Left cardiac atrium (tissue), 4 donors: Measurements from ENCODE around the gene GPHN. TPM values are rescaled to one million over a fixed set of nuclear protein-coding genes. Genes with fewer than 3 reads are reported as not detected.

Experiments used
- ATAC-seq, 2 donors: fragments of 200-7000 bp; cut with Tn5 transposase; one replicate each; pipeline ENCODE4 v1.9.1; 2020; ENCODE audit warnings: mild to moderate bottlenecking in 2 of 2, moderate library complexity in 2 of 2
- DNase-seq: peaks from one replicate; pipeline ENCODE4 v3.0.0-alpha.2; 2020
- intact Hi-C, 2 donors: fragments of 100-400 bp; cut with DNase I; formaldehyde crosslinking; loops; one replicate each; pipeline versions ENCODE4 v1.14.1 to v1.15.1; 2022 to 2023
- total RNA-seq, 2 donors: library from RNA; stranded (reverse); fragmentation: NEBNext Ultra II Directional; extraction: Animal tissue kit (Norgen Biotek cat#: 25700); gene quantifications; one replicate each; pipeline ENCODE4 v1.2.1, GENCODE V29; 2021
- donor health status: DM: no; HTN: yes; CAD: no.
- donor health status: DM: no; HTN: yes; CAD: no; lungs with severe emphysema.
- donor health status: DM: yes; HTN: yes; CAD: no.
- donor health status: Dilated cardiomyopathy.

GPHN gene
- total RNA-seq, 2 donors from 2014 or later: 19.9 to 27.8 TPM

DNA sequence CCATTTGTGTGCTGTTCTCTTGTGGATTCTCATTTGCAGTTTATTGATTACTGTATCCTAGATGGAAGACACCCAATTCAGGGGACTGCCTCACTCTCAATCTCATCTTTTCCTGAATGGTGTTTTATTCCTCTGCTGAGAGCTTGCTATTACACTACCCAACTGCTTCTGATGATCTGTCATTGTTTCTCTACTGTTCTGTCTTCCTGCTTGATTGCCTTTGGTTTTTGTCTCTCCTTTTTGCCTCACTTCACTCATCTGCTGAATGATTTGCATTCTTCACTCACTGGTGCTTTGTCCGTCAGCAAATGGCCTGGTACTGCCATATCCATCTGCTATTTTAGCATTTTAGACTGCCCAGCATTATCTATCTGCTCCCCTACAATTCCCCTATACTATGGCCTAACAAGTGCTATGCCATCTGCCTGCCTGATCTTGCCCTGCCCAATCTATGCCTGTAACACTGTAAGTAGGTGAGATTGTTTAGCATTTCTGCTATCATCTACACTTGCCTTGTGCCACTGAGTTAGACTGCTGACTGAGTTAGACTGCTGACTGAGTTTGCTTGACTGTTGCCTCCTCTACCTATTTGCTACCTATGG is 335.1 kb downstream of the GPHN start:
- DNase-seq (no peak), ATAC-seq (no peak)
- intact Hi-C loops: no loop called here

DNA sequence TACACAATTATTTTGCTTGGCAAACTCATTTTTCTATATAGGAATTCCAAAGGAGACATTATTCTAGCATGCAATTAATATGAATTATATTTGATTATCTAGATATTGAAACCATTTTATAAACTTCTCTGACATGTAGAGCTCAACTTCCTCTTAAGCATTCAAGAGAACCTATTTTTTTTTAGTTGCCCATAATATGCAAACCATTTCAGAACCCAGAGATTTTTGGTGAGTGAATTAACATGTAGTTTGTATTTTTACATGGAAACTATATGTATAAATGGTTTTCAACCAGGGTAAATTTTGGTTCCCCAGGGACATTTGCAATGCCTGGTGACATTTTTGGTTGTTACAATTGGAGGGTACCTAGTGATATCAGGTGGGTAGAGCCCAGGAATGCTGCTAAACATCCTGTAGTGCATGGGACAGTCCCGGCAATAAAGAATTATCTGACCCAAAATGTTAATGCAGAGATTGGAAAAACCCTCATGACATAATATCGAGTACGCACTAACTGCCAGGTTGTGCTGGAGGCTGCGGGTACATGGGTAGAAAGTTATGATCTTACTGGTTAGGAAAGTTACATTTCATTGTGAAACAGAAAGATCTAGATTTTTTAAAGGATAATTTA is 342.4 kb downstream of the GPHN start:
- ATAC-seq: no peak
- intact Hi-C loops: no loop called here

DNA sequence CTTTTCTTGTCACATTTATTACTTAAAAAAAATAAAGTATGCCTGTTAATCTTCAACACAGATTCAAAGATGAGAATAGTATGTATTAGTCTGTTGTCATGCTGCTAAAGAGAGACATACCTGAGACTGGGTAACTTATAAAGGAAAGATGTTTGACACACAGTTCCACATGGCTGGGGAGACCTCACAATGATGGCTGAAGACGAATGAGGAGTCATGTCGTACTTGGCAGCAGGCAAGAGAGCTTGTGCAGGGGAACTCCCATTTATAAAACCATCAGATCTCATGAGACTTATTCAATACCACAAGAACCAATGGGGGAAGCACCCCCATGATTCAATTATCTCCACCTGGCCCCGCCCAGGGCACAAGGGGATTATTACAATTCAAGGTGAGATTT is 345.4 kb downstream of the GPHN start:
- no peak for DNase-seq
- no peak for ATAC-seq

More for the DNA sequence above, 342.4 kb downstream of the GPHN start:
- no peak for DNase-seq

DNA sequence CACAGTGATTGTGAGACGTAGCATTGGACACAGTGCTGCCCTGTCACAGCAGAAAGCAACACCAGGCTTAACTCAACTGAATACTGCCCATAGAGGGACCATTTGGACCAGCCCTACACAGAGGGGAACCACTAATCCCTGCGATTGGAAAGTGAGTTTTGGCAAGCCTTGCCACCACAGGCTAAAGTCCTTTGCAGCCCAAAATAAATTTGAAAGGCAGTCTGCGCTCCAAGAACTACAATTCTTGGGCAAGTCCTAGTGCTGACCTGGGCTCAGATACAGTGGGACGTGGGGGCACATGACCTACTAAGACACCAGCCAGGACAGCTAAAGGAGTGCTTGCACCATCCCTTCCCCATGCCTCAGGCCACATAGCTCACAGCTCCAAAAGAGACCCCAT is 349.9 kb downstream of the GPHN start:
- DNase-seq (no peak), ATAC-seq (no peak)
- intact Hi-C loops: no loop called here

More for the DNA sequence above, 345.4 kb downstream of the GPHN start:
- intact Hi-C loops: no loop called here

DNA sequence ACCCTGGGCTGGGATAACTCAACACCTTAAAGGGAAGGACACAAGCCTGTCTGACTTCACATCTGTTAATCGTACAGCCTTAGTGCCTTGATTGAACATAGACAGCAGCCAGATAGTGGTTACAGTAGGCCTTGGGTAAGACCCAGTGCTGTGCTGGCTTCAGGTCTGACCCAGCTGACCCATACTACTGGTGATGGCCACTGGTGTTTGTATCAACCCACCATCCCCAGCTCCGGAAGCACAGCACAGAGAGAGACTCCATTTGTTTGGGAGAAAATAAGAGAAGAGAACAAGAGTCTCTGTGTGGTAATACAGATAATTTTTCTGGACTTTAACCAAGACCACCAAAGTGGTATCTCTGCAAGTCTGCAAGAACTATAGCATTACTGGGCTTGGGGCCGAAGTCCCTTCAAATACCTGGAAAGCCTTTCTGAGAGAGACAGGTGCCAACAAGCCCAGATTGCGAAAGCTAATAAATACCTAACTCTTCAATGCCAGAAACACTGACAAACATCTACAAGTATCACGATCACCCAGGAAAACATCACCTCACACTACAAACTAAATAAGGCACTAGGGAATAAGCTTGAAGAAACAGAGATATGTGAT is 351.2 kb downstream of the GPHN start:
- intact Hi-C loops: no loop called here
- no peak for ATAC-seq
- no peak for DNase-seq

DNA sequence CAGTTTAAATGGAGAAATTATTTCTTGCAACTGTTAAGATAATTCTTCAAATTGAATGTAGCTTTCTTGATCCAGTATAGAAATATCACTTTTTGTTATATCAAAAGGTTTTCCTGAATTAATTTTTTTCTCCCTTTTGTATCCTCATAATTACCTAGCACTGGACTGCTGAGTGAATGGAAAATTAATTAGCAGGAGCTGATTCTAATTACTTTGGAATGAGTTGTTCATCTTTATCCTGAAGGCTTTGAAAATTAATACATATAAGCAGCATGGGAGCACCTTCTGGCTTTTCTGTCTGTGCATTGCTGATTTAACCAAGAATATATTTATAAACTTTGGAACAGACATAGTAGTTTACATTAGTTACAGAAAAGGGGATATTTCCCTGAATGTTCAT is 373.6 kb downstream of the GPHN start:
- DNase-seq (no peak), ATAC-seq (no peak)
- intact Hi-C loops: no loop called here

DNA sequence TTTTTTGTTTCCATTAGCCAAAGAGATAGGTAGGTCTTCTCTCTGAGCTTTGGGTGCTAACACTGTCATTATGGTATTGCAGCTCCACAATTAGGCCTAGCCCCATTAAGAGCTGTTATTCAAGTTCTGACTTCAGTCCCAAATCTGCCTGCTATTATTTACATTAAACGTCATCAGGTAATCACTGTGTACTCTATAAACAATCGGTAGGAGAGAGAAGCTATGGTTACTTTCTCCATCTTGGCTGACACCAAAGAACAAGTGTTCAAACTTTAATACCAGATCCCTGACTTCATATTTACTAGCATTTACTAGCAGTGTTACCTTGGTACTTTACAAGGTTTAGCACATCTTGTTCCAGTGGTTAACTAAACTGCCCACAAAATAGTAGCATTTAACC is 376.2 kb downstream of the GPHN start:
- no peak for DNase-seq
- intact Hi-C loops: no loop called here
- no peak for ATAC-seq

DNA sequence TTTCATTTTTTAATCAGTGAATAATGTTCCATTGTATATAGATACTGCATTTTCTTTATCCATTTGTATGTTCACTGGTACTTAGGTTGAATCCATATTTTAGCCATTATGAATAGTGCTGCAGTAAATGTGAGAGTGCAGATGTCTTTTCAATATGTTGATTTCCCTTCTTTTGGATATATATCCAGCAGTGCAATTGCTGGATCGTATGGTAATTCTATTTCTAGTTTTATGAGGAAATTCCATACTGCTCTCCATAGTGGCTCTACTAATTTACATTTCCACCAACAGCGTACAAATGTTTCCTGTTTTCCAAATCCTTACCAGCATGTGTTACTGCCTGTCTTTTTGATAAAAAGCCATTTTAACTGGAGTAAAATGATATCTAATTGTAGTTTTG is 392.8 kb downstream of the GPHN start:
- intact Hi-C loops: no loop called here
- DNase-seq: no peak
- ATAC-seq: no peak

DNA sequence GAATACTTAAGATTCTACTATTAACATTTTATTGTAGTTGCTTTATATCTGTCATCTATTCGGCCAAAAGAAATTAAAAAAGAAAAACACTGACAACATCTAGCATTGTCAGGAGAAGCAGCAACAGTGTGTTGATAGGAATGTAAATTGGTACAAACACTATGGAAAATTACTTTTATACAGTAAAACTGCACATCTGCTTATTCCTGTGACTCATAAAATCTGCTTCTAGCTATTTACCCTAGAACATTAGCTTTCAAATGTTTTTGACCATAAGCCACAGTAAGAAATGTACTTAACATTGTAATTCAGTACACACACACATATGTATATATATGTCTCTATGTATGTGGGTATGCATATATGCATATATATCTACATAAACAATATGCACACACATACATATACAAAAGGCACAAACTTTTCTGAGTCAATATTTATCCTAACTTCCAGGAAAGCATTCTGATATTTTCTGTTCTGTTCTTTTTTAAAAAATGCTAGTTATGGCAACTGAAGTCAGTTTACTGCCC is 402.4 kb downstream of the GPHN start:
- DNase-seq (no peak), ATAC-seq (no peak)
- intact Hi-C loops: no loop called here

DNA sequence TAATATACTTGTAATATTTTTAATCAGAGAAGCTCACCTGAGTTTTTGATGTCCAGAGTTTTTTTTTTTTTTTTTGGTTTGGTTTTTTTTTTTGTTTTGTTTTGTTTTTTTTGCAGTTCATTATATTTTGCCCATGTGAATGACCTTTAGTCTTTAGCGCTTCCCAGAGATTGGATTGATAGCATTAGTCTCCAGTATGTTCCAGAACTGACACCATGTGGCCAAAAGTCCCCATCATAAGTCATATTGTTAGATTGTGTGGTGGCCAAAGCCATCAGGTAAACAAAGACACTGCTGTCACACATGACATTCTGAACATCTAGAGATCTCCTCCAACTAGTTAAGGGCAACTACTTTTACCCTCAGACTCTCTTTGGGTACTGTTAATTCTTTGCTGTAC is 408.5 kb downstream of the GPHN start:
- intact Hi-C loops: no loop called here
- ATAC-seq: no peak
- no peak for DNase-seq

DNA sequence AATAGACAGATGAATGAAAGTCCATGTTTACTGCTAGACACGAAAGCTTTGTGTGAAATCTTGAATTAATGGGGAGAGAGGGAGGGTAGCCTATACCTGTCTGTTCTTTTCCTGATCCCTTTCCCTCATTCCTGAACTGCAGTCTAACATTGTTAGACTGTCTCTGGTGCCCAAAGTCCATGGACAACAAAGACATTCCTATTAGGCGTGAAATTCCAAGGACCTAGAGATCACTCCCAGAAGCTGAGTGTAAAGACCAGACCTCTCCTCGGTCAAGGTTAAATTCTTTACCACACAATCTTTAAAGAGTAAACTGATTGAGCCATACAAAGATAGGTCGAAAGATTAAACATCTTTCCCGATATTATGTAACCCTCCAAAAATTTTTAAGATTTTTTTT is 410.6 kb downstream of the GPHN start:
- no peak for DNase-seq
- ATAC-seq: no peak
- intact Hi-C loops: no loop called here

DNA sequence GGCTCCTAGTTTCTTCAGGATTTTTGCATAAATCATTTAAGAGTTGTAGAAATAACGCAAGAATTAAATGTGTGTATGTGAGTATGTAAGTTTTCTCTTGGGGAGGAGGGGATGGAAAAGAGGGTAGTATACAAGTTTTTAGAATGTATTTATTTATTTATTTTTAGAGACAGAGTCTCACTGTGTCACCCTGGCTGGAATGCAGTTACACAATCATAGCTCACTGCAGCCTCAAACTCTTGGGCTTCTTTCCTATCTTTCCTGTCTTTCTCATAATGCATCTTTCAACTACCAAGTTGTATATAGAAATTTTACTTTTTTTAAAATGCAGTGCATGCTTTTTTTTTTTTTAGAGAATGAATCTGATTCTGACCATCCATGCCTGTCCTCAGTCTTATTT is 412.2 kb downstream of the GPHN start:
- intact Hi-C loops: no loop called here
- ATAC-seq: no peak

DNA sequence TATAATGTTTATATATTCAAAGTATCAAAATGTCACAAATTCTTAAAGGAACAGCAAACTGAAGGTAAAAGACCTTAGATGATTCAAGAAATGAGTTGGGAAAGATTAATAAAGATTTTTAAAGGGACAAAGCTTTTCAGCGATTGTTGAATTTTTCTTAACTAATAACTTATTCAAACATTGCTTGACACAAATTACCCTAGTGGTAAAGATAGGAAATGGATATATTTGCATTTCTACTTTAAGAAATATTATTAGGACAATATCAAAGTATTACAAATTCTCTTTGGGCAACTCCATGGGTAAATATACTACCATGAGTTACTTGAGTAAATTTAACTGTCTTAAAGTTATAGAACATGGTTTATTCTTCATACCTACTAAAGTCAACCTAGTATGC is 415.3 kb downstream of the GPHN start:
- intact Hi-C loops: no loop called here
- DNase-seq (no peak), ATAC-seq (no peak)

More for the DNA sequence above, 412.2 kb downstream of the GPHN start:
- DNase-seq: no peak

DNA sequence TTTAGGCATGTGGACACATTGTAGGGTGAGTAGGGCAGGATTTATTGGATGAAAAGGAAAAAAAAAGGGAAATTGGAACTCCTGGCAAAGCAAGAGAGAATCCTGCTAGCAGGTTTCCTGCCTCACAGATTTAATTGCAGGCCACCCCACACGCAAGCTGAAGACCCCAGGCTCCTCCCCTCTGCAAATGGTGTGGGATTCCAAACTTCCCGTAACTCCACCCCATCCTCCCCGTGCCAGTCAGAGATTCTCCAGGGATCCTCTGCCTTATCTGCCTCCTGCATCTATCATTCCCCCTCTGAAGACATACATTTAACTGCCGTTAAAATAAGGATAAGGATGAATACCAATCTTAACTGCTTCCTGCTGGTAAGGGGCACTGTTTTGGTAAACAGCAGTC is 431.5 kb downstream of the GPHN start:
- no peak for DNase-seq
- no peak for ATAC-seq
- intact Hi-C loops: no loop called here

DNA sequence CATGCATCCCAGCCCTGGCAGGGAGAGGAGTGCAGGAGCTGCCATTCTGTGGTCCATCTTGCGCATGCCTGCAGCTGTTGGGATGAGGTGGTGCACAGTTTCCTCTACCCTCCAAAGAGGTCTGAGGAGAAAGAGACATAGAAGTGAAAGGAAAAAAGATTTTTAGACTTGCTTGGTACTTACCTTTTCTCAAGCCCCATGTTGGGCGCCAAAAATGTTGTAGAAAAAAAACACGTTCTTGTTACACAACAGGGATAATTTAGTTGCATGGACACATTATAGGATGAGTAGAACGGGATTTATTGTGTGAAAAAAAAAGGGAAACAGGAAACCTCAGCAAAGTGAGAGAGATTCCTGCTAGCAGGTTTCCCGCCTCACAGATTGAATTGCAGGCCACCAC is 436.9 kb downstream of the GPHN start:
- no peak for ATAC-seq
- intact Hi-C loops: no loop called here

DNA sequence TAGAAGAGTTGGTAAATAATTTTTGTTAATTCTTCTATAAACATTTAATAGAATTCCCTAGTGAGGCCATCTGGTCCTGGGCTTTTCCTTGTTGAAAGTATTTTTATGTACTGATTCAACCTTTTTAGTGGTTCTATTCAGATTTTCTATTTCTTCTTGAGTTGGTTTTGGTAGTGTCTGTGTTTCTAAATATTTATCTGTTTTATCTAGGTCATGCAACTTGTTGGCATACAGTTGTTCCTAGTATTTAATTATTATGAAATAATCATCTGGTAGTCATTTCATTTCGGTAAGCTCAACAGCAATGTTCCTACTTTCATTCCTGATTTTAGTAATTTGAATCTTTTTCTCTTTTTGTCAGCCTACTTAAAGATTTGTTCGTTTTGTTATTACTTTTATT is 447.2 kb downstream of the GPHN start:
- DNase-seq (no peak), ATAC-seq (no peak)
- intact Hi-C loops: no loop called here

More for the DNA sequence above, 436.9 kb downstream of the GPHN start:
- DNase-seq: no peak

DNA sequence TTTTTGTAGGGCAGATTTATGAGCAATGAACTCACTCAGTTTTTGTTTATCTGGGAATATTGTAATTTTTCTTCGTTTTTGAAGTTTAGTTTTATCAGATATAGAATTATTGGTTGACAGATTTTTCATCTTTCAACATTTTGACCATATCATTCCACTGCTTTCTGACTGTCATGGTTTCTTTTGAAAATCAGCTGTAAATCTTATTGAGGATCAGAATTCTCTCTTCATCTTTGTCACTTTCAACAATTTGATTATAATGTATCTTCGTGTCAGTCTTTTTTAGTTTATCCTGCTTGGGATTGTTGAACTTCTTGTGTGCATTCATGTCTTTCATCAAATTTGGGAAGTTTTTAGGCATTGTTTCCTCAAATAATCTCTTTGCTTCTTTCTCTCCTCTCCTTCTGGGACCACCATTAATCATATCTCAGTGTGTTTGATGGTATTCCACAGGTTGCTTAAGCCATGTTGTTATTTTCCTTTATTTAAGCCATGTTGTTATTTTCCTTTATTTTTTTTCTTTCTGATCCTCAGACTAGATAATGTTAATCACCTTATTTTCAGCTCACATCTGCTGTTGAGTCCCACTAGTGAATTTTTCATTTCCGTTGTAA is 451.6 kb downstream of the GPHN start:
- intact Hi-C loops: no loop called here
- ATAC-seq (no peak), DNase-seq (no peak)

DNA sequence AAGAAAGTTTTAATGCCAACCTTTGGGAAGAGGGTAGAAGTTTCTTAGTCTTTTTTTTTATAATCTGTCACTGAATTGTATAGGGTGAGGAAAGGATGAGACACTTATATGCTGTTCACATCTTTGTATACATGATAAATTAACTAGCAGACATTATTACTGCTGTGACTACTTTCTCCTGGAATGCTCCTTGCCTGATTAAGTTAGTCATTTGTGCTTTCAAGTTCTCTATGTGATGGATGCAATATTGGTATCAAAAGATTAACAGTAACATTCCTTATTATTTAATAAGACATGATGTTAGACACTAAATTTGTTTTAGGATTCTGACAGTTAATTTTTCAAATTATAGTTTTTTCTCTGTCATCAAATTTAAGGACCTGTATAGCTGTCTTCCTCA is 457.9 kb downstream of the GPHN start:
- no peak for ATAC-seq
- intact Hi-C loops: no loop called here
- no peak for DNase-seq

DNA sequence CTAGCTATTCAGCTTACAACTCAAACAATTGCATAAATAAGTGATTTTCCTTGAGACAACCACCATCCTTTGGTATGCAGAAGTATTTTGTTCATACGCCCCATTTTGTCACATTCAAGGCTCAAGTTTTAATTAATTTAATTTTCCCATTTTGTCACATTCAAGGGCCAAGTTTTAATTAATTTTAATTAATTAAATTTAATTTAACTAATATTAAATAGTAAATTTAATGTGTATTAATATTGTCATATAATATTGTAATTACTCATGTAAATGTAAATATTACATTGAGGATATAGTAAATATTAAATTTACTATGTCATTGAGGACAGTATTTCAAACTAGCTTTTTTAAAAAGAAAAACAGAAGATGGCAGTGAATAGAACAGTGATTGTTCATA is 464.5 kb downstream of the GPHN start:
- DNase-seq: no peak
- no peak for ATAC-seq
- intact Hi-C loops: no loop called here

DNA sequence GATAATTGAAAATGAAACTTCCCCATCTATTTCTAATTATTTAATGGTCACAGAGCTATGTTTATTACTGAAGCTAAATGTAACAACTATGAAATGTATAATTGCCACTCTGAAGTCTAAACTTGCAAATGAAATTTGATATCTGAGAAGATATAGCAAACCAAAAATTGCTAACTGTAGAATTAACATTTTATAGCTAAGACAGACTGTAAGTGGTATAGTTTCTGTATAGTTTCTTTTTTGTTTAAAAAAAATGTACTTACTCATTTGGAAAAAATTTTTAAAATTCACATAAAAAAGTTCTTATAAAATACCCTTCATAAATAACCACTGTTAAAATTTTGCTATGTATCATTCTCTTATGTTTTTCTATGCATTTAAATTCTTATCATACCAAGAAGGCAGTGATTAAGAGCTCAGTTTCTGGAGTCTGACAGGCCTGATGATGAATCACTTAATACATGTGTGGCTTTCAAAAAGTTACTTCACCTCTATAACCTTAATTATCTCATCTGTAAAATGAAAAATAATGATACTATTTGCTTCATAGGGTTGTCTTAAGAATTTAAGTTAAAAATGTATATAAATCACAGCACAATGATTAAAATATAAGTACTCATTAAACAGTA is 466.6 kb downstream of the GPHN start:
- DNase-seq: no peak
- ATAC-seq: no peak

More for the DNA sequence above, 466.6 kb downstream of the GPHN start:
- intact Hi-C loops: no loop called here
